Measurements from ENCODE around the gene SLC25A42.
"Not testable (repeated sequence)": the region's sequence is repeated elsewhere in the genome, so short reads cannot be mapped to it uniquely, and the experiment has no call there.

The SLC25A42 gene

DNA sequence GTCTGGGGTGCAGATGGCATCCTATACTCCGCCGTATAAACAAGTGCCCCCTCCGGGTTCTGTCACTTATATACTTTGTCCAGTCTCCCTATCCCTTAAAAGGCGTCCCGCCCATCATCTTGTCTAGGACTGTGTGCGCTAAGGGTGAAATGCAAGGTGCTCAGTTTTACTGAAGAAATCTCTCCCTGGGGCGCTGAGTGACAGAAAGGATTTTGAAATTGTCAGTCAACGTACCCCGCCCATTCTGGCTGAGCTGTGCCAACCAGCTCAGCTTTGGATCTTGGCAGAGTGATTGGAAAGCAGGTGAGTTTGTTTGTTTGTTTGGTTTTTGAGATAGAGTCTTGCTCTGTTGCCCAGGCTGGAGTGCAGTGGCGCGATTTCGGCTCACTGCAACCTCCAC, 78.6 kb downstream of the SLC25A42 start:
- Histone ChIP-seq H3K27ac (ENCODE audit: poor library complexity, severe bottlenecking) (no peak overlapping the region), H3K4me3 (ENCODE audit: severe bottlenecking) (no peak overlapping the region), H3K36me3 (ENCODE audit: low read depth) (no peaks in the 10 kb centered on the region), H3K9me3 (ENCODE audit: severe bottlenecking) (no peaks in the 10 kb centered on the region), H3K27me3 (ENCODE audit: insufficient read depth, poor library complexity, severe bottlenecking) (no peaks in the 10 kb centered on the region), H3K4me1 (ENCODE audit: insufficient read depth, poor library complexity, severe bottlenecking) (no peaks in the 10 kb centered on the region)
- DNase-seq (ENCODE audit: low spot score) (no peak), ATAC-seq (ENCODE audit: low read depth) (no peak)
- TF ChIP-seq, protein P1, sequence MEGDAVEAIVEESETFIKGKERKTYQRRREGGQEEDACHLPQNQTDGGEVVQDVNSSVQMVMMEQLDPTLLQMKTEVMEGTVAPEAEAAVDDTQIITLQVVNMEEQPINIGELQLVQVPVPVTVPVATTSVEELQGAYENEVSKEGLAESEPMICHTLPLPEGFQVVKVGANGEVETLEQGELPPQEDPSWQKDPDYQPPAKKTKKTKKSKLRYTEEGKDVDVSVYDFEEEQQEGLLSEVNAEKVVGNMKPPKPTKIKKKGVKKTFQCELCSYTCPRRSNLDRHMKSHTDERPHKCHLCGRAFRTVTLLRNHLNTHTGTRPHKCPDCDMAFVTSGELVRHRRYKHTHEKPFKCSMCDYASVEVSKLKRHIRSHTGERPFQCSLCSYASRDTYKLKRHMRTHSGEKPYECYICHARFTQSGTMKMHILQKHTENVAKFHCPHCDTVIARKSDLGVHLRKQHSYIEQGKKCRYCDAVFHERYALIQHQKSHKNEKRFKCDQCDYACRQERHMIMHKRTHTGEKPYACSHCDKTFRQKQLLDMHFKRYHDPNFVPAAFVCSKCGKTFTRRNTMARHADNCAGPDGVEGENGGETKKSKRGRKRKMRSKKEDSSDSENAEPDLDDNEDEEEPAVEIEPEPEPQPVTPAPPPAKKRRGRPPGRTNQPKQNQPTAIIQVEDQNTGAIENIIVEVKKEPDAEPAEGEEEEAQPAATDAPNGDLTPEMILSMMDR (IDR thresholded peaks at IDR 0.05; ENCODE audit: poor library complexity, severe bottlenecking) = no peak

DNA sequence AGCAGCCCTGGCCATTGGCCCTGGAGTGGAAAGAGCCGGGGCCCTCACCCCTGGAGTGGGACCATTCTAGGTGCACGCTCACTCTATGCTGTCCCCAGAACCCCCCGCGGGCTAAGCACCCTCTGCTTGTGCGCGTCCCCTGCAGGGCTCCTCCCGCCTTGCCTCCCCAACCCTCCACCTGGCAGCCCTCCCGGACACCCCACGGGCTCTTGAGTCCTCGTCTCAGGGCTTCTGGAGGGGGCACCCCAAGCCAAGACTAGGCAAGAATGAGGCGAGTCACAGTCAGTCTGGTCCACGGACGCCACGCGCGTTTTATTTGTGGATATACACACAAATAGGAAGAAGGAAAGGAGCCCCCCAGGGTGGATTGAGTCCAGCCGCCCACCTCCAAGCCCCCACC, 81.5 kb downstream of the SLC25A42 start:
- Histone ChIP-seq H3K36me3 (ENCODE audit: low read depth) (no peaks in the 10 kb centered on the region), H3K9me3 (ENCODE audit: severe bottlenecking) (no peaks in the 10 kb centered on the region), H3K27me3 (ENCODE audit: insufficient read depth, poor library complexity, severe bottlenecking) (no peaks in the 10 kb centered on the region), H3K4me1 (ENCODE audit: insufficient read depth, poor library complexity, severe bottlenecking) (no peaks in the 10 kb centered on the region), H3K27ac (ENCODE audit: poor library complexity, severe bottlenecking) (no peak overlapping the region), H3K4me3 (ENCODE audit: severe bottlenecking) (no peak overlapping the region)
- ATAC-seq (ENCODE audit: low read depth) = no peak
- no peak for DNase-seq (ENCODE audit: low spot score)
- TF ChIP-seq, protein P1 (IDR thresholded peaks at IDR 0.05; ENCODE audit: poor library complexity, severe bottlenecking) = no peak

DNA sequence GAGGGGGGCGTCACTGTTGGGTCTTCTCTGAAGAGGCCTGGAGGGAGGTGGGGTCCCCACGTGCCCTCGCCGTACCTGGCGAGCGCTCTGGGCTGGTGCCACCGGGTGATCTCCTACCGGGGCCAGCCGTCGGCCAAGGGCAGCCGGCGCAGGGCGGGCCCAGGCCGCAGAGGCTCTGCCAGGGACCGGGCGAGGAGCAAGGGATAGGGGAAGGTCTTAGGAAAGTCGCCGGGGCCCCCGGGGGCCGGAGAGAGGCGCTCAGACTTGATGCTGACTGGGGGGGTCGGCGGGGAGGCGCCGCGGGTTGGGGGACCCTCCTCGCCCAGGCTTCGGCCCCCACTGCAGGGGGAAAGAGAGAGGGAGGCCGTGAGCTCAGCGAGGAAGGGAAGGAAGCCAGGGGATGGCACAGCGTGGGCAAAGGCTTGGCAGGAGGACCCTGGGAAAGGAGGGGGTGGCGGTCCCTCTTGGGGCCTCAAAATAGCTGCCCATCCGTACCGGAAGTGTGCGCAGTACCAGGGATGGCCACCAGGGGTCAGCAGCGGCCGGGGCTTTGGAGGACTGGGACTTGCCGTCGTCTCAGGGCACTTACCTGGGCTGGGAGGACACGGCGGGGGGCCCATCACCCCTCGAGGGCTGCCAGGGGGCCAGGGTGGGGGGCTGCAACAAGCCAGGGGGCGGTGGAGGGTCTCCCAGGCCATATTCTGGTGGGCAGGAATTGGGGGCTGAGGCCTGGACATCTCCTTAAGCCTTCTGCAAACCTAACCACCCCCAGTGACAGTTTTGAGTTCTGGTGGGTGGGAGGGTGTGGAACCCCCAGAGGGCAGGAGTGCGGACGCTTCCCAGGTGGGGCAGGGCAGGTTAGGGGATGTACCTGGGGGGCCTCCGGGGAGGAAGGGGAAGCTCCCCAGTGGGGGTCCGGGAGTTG, 82.2 kb downstream of the SLC25A42 start:
- Histone ChIP-seq H3K27me3 (ENCODE audit: insufficient read depth, poor library complexity, severe bottlenecking) (no peaks in the 10 kb centered on the region), H3K4me3 (ENCODE audit: severe bottlenecking) (no peak overlapping the region), H3K9me3 (ENCODE audit: severe bottlenecking) (no peaks in the 10 kb centered on the region), H3K36me3 (ENCODE audit: low read depth) (no peaks in the 10 kb centered on the region), H3K4me1 (ENCODE audit: insufficient read depth, poor library complexity, severe bottlenecking) (no peaks in the 10 kb centered on the region), H3K27ac (ENCODE audit: poor library complexity, severe bottlenecking) (no peak overlapping the region)
- peak; percentile 65 for ATAC-seq (ENCODE audit: low read depth)
- DNase-seq (ENCODE audit: low spot score) = no peak
- TF ChIP-seq, protein P1 (IDR thresholded peaks at IDR 0.05; ENCODE audit: poor library complexity, severe bottlenecking) = peak; percentile 88

DNA sequence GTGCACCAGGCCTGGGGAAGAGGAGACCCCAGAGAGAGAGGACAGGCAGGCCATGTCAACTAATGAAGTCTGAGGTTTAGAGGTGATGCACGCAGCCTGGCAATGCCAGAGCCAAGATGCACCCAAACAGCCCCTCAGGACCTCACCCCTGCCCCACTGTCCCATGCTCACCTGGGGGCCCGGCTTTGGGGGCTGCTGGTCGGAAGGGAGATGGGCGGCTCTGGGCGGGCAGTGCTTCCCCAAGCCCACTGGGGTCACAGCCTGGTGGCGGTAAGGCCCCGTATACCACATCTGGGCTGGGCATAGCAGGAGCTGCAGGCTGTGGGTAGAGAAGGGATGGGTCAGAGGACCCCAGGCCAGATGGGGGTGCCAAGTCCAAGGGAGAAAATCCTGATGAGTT, 83.1 kb downstream of the SLC25A42 start:
- H3K27ac ChIP-seq (ENCODE audit: poor library complexity, severe bottlenecking) = no peak overlapping the region
- H3K4me3 ChIP-seq (ENCODE audit: severe bottlenecking) = no peak overlapping the region
- H3K4me1 ChIP-seq (ENCODE audit: insufficient read depth, poor library complexity, severe bottlenecking) = no peaks in the 10 kb centered on the region
- DNase-seq (ENCODE audit: low spot score) (no peak), ATAC-seq (ENCODE audit: low read depth) (no peak)
- no peaks in the 10 kb centered on the region for H3K9me3 ChIP-seq (ENCODE audit: severe bottlenecking)
- H3K27me3 ChIP-seq (ENCODE audit: insufficient read depth, poor library complexity, severe bottlenecking) = no peaks in the 10 kb centered on the region
- no peaks in the 10 kb centered on the region for H3K36me3 ChIP-seq (ENCODE audit: low read depth)
- TF ChIP-seq, protein P1 (IDR thresholded peaks at IDR 0.05; ENCODE audit: poor library complexity, severe bottlenecking) = no peak

DNA sequence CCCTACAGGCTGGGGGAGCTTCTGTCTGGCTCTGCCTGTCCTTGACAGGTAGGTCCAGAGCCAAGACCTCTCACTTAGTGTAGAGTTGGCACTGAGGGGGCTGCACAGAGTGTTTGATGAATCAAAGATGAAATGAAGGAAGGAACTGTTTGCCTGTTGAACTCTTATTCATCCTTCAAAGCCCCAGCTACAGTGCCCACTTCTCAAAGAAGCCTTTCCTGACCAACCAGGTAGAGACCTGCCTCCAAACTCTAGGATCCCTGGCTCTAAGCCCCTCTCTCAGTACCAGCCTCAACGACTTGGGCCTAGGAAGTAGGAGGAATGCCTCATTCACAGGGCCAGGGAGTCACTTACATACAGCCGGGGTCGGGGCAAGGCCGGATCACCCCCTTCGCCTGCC, 83.5 kb downstream of the SLC25A42 start:
- H3K4me3 ChIP-seq (ENCODE audit: severe bottlenecking) = no peak overlapping the region
- ATAC-seq (ENCODE audit: low read depth) = no peak
- no peaks in the 10 kb centered on the region for H3K27me3 ChIP-seq (ENCODE audit: insufficient read depth, poor library complexity, severe bottlenecking)
- DNase-seq (ENCODE audit: low spot score) = no peak
- H3K36me3 ChIP-seq (ENCODE audit: low read depth) = no peaks in the 10 kb centered on the region
- H3K4me1 ChIP-seq (ENCODE audit: insufficient read depth, poor library complexity, severe bottlenecking) = no peaks in the 10 kb centered on the region
- no peaks in the 10 kb centered on the region for H3K9me3 ChIP-seq (ENCODE audit: severe bottlenecking)
- TF ChIP-seq, protein P1 (IDR thresholded peaks at IDR 0.05; ENCODE audit: poor library complexity, severe bottlenecking) = no peak
- H3K27ac ChIP-seq (ENCODE audit: poor library complexity, severe bottlenecking) = no peak overlapping the region

DNA sequence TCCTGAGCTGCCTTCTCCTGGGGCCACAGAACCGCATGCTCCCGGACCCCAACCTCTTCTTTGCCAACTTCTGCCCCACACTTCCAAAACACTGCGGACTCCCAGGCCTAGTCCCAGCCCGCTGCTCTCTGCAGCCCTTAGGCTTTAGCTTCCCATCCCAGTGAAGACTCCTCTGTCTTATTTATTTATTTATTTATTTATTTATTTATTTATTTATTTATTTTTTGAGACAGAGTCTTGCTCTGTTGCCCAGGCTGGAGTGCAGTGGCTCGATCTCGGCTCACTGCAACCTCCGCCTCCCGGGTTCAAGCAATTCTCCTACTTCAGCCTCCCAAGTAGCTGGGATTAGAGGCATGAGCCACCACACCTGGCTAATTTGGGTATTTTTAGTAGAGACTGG, 84.7 kb downstream of the SLC25A42 start:
- not testable (repeated sequence) for H3K9me3 ChIP-seq (ENCODE audit: severe bottlenecking); H3K27me3 ChIP-seq (ENCODE audit: insufficient read depth, poor library complexity, severe bottlenecking); DNase-seq (ENCODE audit: low spot score); ATAC-seq (ENCODE audit: low read depth); H3K36me3 ChIP-seq (ENCODE audit: low read depth); H3K27ac ChIP-seq (ENCODE audit: poor library complexity, severe bottlenecking); H3K4me3 ChIP-seq (ENCODE audit: severe bottlenecking); H3K4me1 ChIP-seq (ENCODE audit: insufficient read depth, poor library complexity, severe bottlenecking)

All from RWPE2 (cell line).